IMR-90 (cell line): ENCODE measurements around the gene CMTM1. TPM values are rescaled to one million over a fixed set of nuclear protein-coding genes. Genes with fewer than 3 reads are reported as not detected.

Source experiments
- ATAC-seq: fragments of 200-7000 bp; cut with Tn5 transposase; 2 replicates; pipeline ENCODE4 v1.9.1; 2020; ENCODE audit warnings: low read depth, mild to moderate bottlenecking, moderate library complexity
- BruUV-seq: library from RNA; stranded (reverse); fragments of 400-500 nt; replicated peaks from 2 replicates; lab custom pipeline; 2021; lab: Mats Ljungman, UMichigan
- CTCF ChIA-PET: fragments of 300-600 bp; formaldehyde crosslinking; extraction: SDS; loops from one replicate; lab custom pipeline; 2021; ENCODE audit warnings: antibody characterized with exemption; lab: Yijun Ruan, JAX
- POLR2A ChIA-PET: fragments of 300-600 bp; sonication (Branson Sonifier 250); formaldehyde crosslinking; loops from one replicate; lab custom pipeline; 2022; ENCODE audit warnings: antibody characterized with exemption; ENCODE audit not compliant: unreplicated experiment; lab: Charles Lee
- DNase-seq: peaks from one replicate; pipeline ENCODE4 v3.0.0; 2013
- H2AFZ ChIP-seq: replicated peaks from 2 replicates; pipeline ENCODE3; 2013; ENCODE audit warnings: low read length, mild to moderate bottlenecking; ENCODE audit not compliant: poor library complexity
- H2AK5ac ChIP-seq: 2 replicates; pipeline ENCODE4 v1.6.1; 2013; ENCODE audit warnings: low read depth, low read length, inconsistent platforms
- H2AK9ac ChIP-seq: replicated peaks from 2 replicates; pipeline ENCODE3; 2013; ENCODE audit warnings: mild to moderate bottlenecking, low read depth, low read length, moderate library complexity; ENCODE audit not compliant: poor library complexity
- H2BK120ac ChIP-seq: 2 replicates; pipeline ENCODE4 v1.6.1; 2013; ENCODE audit warnings: low read depth, low read length, inconsistent platforms
- H2BK15ac ChIP-seq: 3 replicates; pipeline ENCODE4 v1.6.1; 2013; ENCODE audit warnings: low read depth, low read length, inconsistent platforms
- H2BK20ac ChIP-seq: 2 replicates; pipeline ENCODE4 v1.6.1; 2013; ENCODE audit warnings: low read depth, mild to moderate bottlenecking, inconsistent platforms, low read length, moderate library complexity
- H2BK5ac ChIP-seq: 2 replicates; pipeline ENCODE4 v1.6.1; 2013; ENCODE audit warnings: mild to moderate bottlenecking, low read depth, low read length, inconsistent platforms; ENCODE audit not compliant: poor library complexity, severe bottlenecking
- H3K14ac ChIP-seq: replicated peaks from 2 replicates; pipeline ENCODE4 v1.6.1; 2013; ENCODE audit warnings: low read depth, low read length, inconsistent platforms
- H3K18ac ChIP-seq: 2 replicates; pipeline ENCODE4 v1.6.1; 2013; ENCODE audit warnings: low read depth, low read length, control low read depth
- H3K23ac ChIP-seq: 2 replicates; pipeline ENCODE4 v1.6.1; 2013; ENCODE audit warnings: low read depth, low read length, inconsistent platforms
- H3K27ac ChIP-seq: 2 replicates; pipeline ENCODE4 v1.5.1; 2013; ENCODE audit warnings: mild to moderate bottlenecking, control low read depth, low read length; ENCODE audit not compliant: insufficient read depth
- H3K27me3 ChIP-seq: 2 replicates; pipeline ENCODE4 v1.6.1; 2013; ENCODE audit warnings: low read length; ENCODE audit not compliant: control insufficient read depth, insufficient read depth
- H3K36me3 ChIP-seq: 2 replicates; pipeline ENCODE4 v1.6.1; 2013; ENCODE audit warnings: low read length, mixed read lengths; ENCODE audit not compliant: control insufficient read depth, insufficient read depth
- H3K4ac ChIP-seq: 2 replicates; pipeline ENCODE4 v1.6.1; 2013; ENCODE audit warnings: low read depth, low read length, inconsistent platforms
- H3K4me1 ChIP-seq: 2 replicates; pipeline ENCODE4 v1.6.1; 2013; ENCODE audit warnings: low read length, mixed read lengths; ENCODE audit not compliant: control insufficient read depth, insufficient read depth
- H3K4me2 ChIP-seq: 2 replicates; pipeline ENCODE4 v1.6.1; 2013; ENCODE audit warnings: low read depth, mild to moderate bottlenecking, control low read depth, low read length, moderate library complexity
- H3K4me3 ChIP-seq: 2 replicates; pipeline ENCODE4 v1.5.1; 2013; ENCODE audit warnings: low read depth, mild to moderate bottlenecking, control low read depth, low read length, moderate library complexity; ENCODE audit not compliant: insufficient read depth
- H3K56ac ChIP-seq: 2 replicates; pipeline ENCODE4 v1.6.1; 2013; ENCODE audit warnings: low read length, inconsistent platforms; ENCODE audit not compliant: insufficient read depth; ENCODE audit errors: extremely low read depth
- H3K79me1 ChIP-seq, 2 experiments: 2 replicates each; pipeline ENCODE4 v1.6.1; 2013; ENCODE audit warnings: low read length in 2 of 2, inconsistent platforms in 1 of 2, low read depth in 1 of 2
- H3K9ac ChIP-seq: 2 replicates; pipeline ENCODE4 v1.6.1; 2013; ENCODE audit warnings: low read depth, low read length, control low read depth
- H3K9me1 ChIP-seq: 2 replicates; pipeline ENCODE4 v1.6.1; 2013; ENCODE audit warnings: low read length, inconsistent platforms; ENCODE audit not compliant: insufficient read depth
- H3K9me3 ChIP-seq: 2 replicates; pipeline ENCODE4 v1.6.1; 2013; ENCODE audit warnings: low read length; ENCODE audit not compliant: control insufficient read depth, insufficient read depth
- H4K20me1 ChIP-seq: 2 replicates; pipeline ENCODE4 v1.6.1; 2013; ENCODE audit warnings: low read length, inconsistent platforms; ENCODE audit not compliant: insufficient read depth
- H4K5ac ChIP-seq: 2 replicates; pipeline ENCODE4 v1.6.1; 2013; ENCODE audit warnings: mild to moderate bottlenecking, low read depth, low read length, control low read depth
- H4K8ac ChIP-seq, 2 experiments: 2 replicates each; pipeline ENCODE4 v1.6.1; 2013; ENCODE audit warnings: low read depth in 2 of 2, low read length in 2 of 2, control low read depth in 1 of 2, inconsistent platforms in 1 of 2
- H4K91ac ChIP-seq: 2 replicates; pipeline ENCODE4 v1.6.1; 2013; ENCODE audit warnings: low read depth, low read length, inconsistent platforms; ENCODE audit not compliant: insufficient read depth
- BHLHE40 ChIP-seq: fragments of 150-350 bp; IDR thresholded peaks from 2 replicates; pipeline ENCODE4 v1.6.1; 2016; ENCODE audit warnings: mild to moderate bottlenecking, low read depth, low read length
- CHD1 ChIP-seq: IDR thresholded peaks from 2 replicates; pipeline ENCODE4 v1.6.1; 2012; ENCODE audit warnings: low read depth, low read length, improper control_type of control experiment
- POLR2A ChIP-seq: IDR thresholded peaks from 2 replicates; pipeline ENCODE4 v1.6.1; 2012; ENCODE audit warnings: mild to moderate bottlenecking, low read depth, low read length
- SMC3 ChIP-seq: fragments of 150-350 bp; IDR thresholded peaks from 2 replicates; pipeline ENCODE4 v1.6.1; 2016; ENCODE audit warnings: low read depth, mild to moderate bottlenecking, antibody characterized with exemption, low read length, moderate library complexity
- WGBS, 2 experiments: methylation state at CpG; one replicate each; pipeline versions ENCODE4 v1.1.5 to v1.1.7; 2013; ENCODE audit warnings: missing lambda C conversion rate in 2 of 2; ENCODE audit not compliant: insufficient read length in 1 of 2; ENCODE audit errors: extremely low coverage in 2 of 2; 5-methylcytosine and 5-hydroxymethylcytosine counted together
- dilution Hi-C: fragments of 300-500 bp; cut with HindIII; formaldehyde crosslinking; loops from one replicate; pipeline ENCODE4 v1.14.3; 2018; ENCODE audit warnings: low sequenced_read_pairs; ENCODE audit not compliant: unreplicated experiment
- in situ Hi-C: fragments of 300-500 bp; cut with MboI; formaldehyde crosslinking; loops from 3 replicates; pipeline ENCODE4 v1.14.3; 2019; ENCODE audit warnings: low sequenced_read_pairs, inconsistent platforms, mixed read lengths
- intact Hi-C: fragments of 100-400 bp; cut with micrococcal nuclease; formaldehyde crosslinking; loops from 2 replicates; pipeline ENCODE4 v1.10.0; 2022
- polyA plus RNA-seq, 3 experiments: library from polyadenylated mRNA; depleted of rRNA; stranded (reverse); fragments of >200 nt; gene quantifications; 2 replicates each; pipeline ENCODE4 v1.2.3, GENCODE V29; 2012; ENCODE audit warnings: low replicate concordance in 1 of 3
- total RNA-seq: library from RNA; depleted of rRNA; stranded (reverse); fragments of >200 nt; gene quantifications from 2 replicates; pipeline ENCODE4 v1.2.3, GENCODE V29; 2012
- TF ChIP-seq, protein P1 (sequence below): conservative IDR thresholded peaks from 2 replicates; pipeline ENCODE4 v1.5.1; 2012; ENCODE audit warnings: mild to moderate bottlenecking, low read depth, low read length, improper control_type of control experiment
- TF ChIP-seq, protein P2 (sequence below): fragments of 150-350 bp; IDR thresholded peaks from 2 replicates; pipeline ENCODE4 v1.6.1; 2017; ENCODE audit warnings: mild to moderate bottlenecking, antibody characterized with exemption, low read length, low read depth

Gene CMTM1
- total and polyA plus RNA-seq, 2 of the 4 experiments (the other 2 are of a cell fraction) = 0.54 to 2.1 TPM

DNA sequence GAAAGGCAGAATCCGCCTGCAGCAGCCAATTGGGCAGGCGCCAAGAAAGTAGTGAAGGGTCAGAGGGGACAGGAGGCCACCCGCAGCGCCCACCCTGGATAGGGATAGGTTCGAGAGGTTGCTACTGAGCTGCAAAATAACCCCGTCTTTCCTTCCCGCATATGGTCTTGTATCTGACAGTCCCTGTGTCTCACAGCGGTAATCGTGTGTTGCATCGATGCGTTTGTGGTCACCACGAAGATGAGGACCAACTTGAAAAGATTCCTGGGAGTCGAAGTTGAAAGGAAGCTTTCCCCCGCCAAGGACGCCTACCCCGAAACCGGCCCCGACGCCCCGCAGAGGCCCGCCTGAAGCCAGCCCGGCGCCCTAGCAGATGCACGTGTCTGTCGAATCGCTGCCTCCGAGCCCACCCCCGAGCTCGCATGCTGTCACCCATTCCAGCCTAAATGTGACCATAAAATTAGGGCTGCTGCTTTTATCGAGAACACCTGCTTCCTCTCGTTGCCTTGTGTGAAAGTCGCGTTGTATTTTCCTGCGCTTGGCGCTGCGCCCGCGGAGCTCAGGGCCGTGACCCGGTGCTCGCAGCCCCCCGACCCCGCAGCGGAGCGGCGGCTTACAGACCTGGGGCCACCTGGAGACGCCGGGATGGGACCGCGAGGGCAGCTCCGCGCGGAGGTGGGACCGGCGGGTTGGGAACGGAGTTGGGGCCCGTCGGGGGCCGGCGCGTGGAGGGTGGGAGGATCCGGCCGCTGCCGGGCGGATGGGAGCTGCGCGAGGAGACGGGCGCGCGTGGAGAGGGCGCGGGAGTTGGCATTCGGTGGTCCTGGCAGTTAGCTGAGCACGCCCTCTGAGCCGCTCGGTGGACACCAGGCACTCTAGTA lies 12.7 kb downstream of the CMTM1 start, which contains the start of gene CMTM2:
TSS of gene CMTM2 (plus strand) at position 813 of the 881 bp plus-strand sequence. CDS start 145 bp downstream, outside the sequence.
- Histone ChIP-seq H3K4me2 (no peak within 1 kb of the TSS; the same call in 1 of the 2 replicates), H2BK15ac (peak within 1 kb of the TSS; percentile 46; the same call in 2 of the 3 replicates), H4K8ac (peak within 1 kb of the TSS in 1 of 2 experiments; percentile 51; a peak in 1 of 4 replicates), H3K9me1 (no peaks in the 10 kb centered on the region; the same call in 1 of the 2 replicates), H2AK5ac (peak within 1 kb of the TSS; percentile 93), H3K4me1 (peaks cover 17% of the 10 kb centered on the region), H3K18ac (0 out of 2 replicates have a peak within 1 kb of the TSS, but pooled peaks have one; percentile 16), H3K56ac (no peak within 1 kb of the TSS), H2BK120ac (peak within 1 kb of the TSS; percentile 66), H4K5ac (peak within 1 kb of the TSS; percentile 11; the same call in 1 of the 2 replicates), H3K27ac (peak within 1 kb of the TSS; percentile 24; the same call in 1 of the 2 replicates), H3K36me3 (no peaks in the 10 kb centered on the region), H2BK20ac (peak within 1 kb of the TSS; percentile 62), H3K14ac (peak within 1 kb of the TSS; percentile 26), H3K4me3 (no peak within 1 kb of the TSS), H3K9me3 (no peaks in the 10 kb centered on the region), H3K4ac (peak within 1 kb of the TSS; percentile 13), H2AFZ (peak within 1 kb of the TSS; percentile 61), H2AK9ac (no peak within 1 kb of the TSS), H3K9ac (no peak within 1 kb of the TSS), H4K91ac (peak within 1 kb of the TSS; percentile 26), H3K27me3 (peaks cover 16% of the 10 kb centered on the region), H2BK5ac (peak within 1 kb of the TSS; percentile 1), H3K23ac (no peak within 1 kb of the TSS), H3K79me1 (no peaks in the 10 kb centered on the region), H4K20me1 (no peaks in the 10 kb centered on the region; the same call in 1 of the 2 replicates)
- CTCF ChIA-PET = no interaction called here
- 40% methylated on average over 38 of the region's 77 CpGs; no CpG with 5 or more reads in 1 of the 2 experiments for WGBS, 2 experiments
- in situ Hi-C loops (no loop called here), intact Hi-C loops (no loop called here), dilution Hi-C loops (no loop called here)
- POLR2A ChIA-PET = no interaction called here
- no TSS peak for BruUV-seq
- TF ChIP-seq BHLHE40 (no peak), CHD1 (no peak), SMC3 (no peak), POLR2A (no peak)
- TF ChIP-seq, protein P1, sequence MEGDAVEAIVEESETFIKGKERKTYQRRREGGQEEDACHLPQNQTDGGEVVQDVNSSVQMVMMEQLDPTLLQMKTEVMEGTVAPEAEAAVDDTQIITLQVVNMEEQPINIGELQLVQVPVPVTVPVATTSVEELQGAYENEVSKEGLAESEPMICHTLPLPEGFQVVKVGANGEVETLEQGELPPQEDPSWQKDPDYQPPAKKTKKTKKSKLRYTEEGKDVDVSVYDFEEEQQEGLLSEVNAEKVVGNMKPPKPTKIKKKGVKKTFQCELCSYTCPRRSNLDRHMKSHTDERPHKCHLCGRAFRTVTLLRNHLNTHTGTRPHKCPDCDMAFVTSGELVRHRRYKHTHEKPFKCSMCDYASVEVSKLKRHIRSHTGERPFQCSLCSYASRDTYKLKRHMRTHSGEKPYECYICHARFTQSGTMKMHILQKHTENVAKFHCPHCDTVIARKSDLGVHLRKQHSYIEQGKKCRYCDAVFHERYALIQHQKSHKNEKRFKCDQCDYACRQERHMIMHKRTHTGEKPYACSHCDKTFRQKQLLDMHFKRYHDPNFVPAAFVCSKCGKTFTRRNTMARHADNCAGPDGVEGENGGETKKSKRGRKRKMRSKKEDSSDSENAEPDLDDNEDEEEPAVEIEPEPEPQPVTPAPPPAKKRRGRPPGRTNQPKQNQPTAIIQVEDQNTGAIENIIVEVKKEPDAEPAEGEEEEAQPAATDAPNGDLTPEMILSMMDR = no peak
- TF ChIP-seq, protein P2, sequence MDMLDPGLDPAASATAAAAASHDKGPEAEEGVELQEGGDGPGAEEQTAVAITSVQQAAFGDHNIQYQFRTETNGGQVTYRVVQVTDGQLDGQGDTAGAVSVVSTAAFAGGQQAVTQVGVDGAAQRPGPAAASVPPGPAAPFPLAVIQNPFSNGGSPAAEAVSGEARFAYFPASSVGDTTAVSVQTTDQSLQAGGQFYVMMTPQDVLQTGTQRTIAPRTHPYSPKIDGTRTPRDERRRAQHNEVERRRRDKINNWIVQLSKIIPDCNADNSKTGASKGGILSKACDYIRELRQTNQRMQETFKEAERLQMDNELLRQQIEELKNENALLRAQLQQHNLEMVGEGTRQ = no peak
- no peak for ATAC-seq
- no peak for DNase-seq
